Liver (tissue), 9 donors: Measurements from ENCODE around the gene C14orf180. TPM values are rescaled to one million over a fixed set of nuclear protein-coding genes. Genes with fewer than 3 reads are reported as not detected.

ENCODE experiments used
- DNase-seq: peaks from one replicate; pipeline ENCODE4 v3.0.0-alpha.2; 2017; ENCODE audit warnings: low spot score
- H3K27ac ChIP-seq, 2 donors: one replicate each; pipeline ENCODE4 v1.7.0; 2013; ENCODE audit warnings: inconsistent platforms in 2 of 2, low read length in 2 of 2, control low read depth in 1 of 2, low read depth in 1 of 2, mild to moderate bottlenecking in 1 of 2
- H3K27me3 ChIP-seq, 4 donors: one replicate each; pipeline versions ENCODE4 v1.6.1 to v1.7.0; 2013; ENCODE audit warnings: low read length in 3 of 4, inconsistent platforms in 1 of 4, mild to moderate bottlenecking in 1 of 4, moderate library complexity in 1 of 4; ENCODE audit not compliant: control insufficient read depth in 4 of 4, insufficient read depth in 4 of 4
- H3K36me3 ChIP-seq, 4 donors: one replicate each; pipeline versions ENCODE4 v1.6.1 to v1.7.0; 2013; ENCODE audit warnings: low read length in 3 of 4, mild to moderate bottlenecking in 3 of 4, low read depth in 1 of 4, moderate library complexity in 1 of 4; ENCODE audit not compliant: control insufficient read depth in 4 of 4, insufficient read depth in 3 of 4
- H3K4me1 ChIP-seq, 4 donors: one replicate each; pipeline versions ENCODE4 v1.6.1 to v1.7.0; 2013; ENCODE audit warnings: low read length in 3 of 4, mild to moderate bottlenecking in 3 of 4, moderate library complexity in 1 of 4; ENCODE audit not compliant: control insufficient read depth in 4 of 4, insufficient read depth in 4 of 4
- H3K4me3 ChIP-seq, 3 donors: one replicate each; pipeline versions ENCODE4 v1.6.1 to v1.7.0; 2013; ENCODE audit warnings: low read length in 3 of 3, control low read depth in 1 of 3, low read depth in 1 of 3, mild to moderate bottlenecking in 1 of 3
- H3K9ac ChIP-seq, 2 donors: one replicate each; pipeline ENCODE4 v1.7.0; 2013; ENCODE audit warnings: low read length in 2 of 2, mild to moderate bottlenecking in 2 of 2, moderate library complexity in 2 of 2, control low read depth in 1 of 2, low read depth in 1 of 2
- H3K9me3 ChIP-seq, 4 donors: one replicate each; pipeline versions ENCODE4 v1.6.1 to v1.7.0; 2013; ENCODE audit warnings: low read length in 3 of 4; ENCODE audit not compliant: control insufficient read depth in 4 of 4
- EGR1 ChIP-seq, 2 donors: IDR thresholded peaks; 2 replicates each; pipeline ENCODE4 v1.6.1; 2016 to 2018; ENCODE audit warnings: antibody characterized with exemption in 2 of 2, low read depth in 2 of 2
- FOXA1 ChIP-seq: IDR thresholded peaks from 2 replicates; pipeline ENCODE4 v1.6.1; 2016; ENCODE audit warnings: antibody characterized with exemption
- FOXA2 ChIP-seq: IDR thresholded peaks from 2 replicates; pipeline ENCODE4 v1.6.1; 2016; ENCODE audit warnings: antibody characterized with exemption
- GABPA ChIP-seq, 2 donors: IDR thresholded peaks in 1 of 2; conservative IDR thresholded peaks in 1 of 2; 2 replicates each; pipeline ENCODE4 v1.6.1; 2016; ENCODE audit warnings: antibody characterized with exemption in 2 of 2, mild to moderate bottlenecking in 1 of 2, moderate library complexity in 1 of 2
- HNF4A ChIP-seq, 2 donors: conservative IDR thresholded peaks; 2 replicates each; pipeline ENCODE4 v1.6.1; 2016; ENCODE audit warnings: antibody characterized with exemption in 2 of 2, mild to moderate bottlenecking in 2 of 2
- HNF4G ChIP-seq: IDR thresholded peaks from 2 replicates; pipeline ENCODE4 v1.6.1; 2016; ENCODE audit warnings: antibody characterized with exemption
- JUND ChIP-seq, 2 donors: IDR thresholded peaks; 2 replicates each; pipeline ENCODE4 v1.6.1; 2016; ENCODE audit warnings: antibody characterized with exemption in 2 of 2
- NR2F2 ChIP-seq: IDR thresholded peaks from 2 replicates; pipeline ENCODE4 v1.6.1; 2016; ENCODE audit warnings: antibody characterized with exemption
- RAD21 ChIP-seq, 2 donors: IDR thresholded peaks; 2 replicates each; pipeline ENCODE4 v1.6.1; 2016; ENCODE audit warnings: antibody characterized with exemption in 2 of 2, mild to moderate bottlenecking in 2 of 2
- RXRA ChIP-seq, 2 donors: IDR thresholded peaks; 2 replicates each; pipeline ENCODE4 v1.6.1; 2017 to 2018; ENCODE audit warnings: antibody characterized with exemption in 2 of 2, mild to moderate bottlenecking in 1 of 2
- SP1 ChIP-seq: IDR thresholded peaks from 2 replicates; pipeline ENCODE4 v1.6.1; 2018; ENCODE audit warnings: antibody characterized with exemption, mild to moderate bottlenecking
- TAF1 ChIP-seq: conservative IDR thresholded peaks from 2 replicates; pipeline ENCODE4 v1.6.1; 2016; ENCODE audit warnings: antibody characterized with exemption, mild to moderate bottlenecking
- YY1 ChIP-seq: IDR thresholded peaks from 2 replicates; pipeline ENCODE4 v1.6.1; 2016; ENCODE audit warnings: antibody characterized with exemption, mild to moderate bottlenecking
- WGBS: extraction: QIAGEN DNeasy Blood & Tissue Kit; methylation state at CpG from one replicate; pipeline ENCODE4 v1.1.7; 2013; 5-methylcytosine and 5-hydroxymethylcytosine counted together
- polyA plus RNA-seq, 2 donors: library from polyadenylated mRNA; stranded (reverse) in 1 of 2; unstranded in 1 of 2; fragments of 200-250 nt in 1 of 2; fragments of >200 nt in 1 of 2; fragmentation: Nextera tagmentation in 1 of 2; extraction: Ambion mirVana in 1 of 2; gene quantifications; one replicate each; pipeline versions ENCODE4 v1.2.1 to v1.2.3, GENCODE V29; 2013 to 2015
- total RNA-seq, 2 donors: library from RNA; depleted of rRNA; stranded (reverse); fragments of >200 nt; gene quantifications; one replicate each; pipeline ENCODE4 v1.2.3, GENCODE V29; 2014
- TF ChIP-seq, protein P1 (sequence below): IDR thresholded peaks from 2 replicates; pipeline ENCODE4 v1.6.1; 2016; ENCODE audit warnings: antibody characterized with exemption
- TF ChIP-seq, protein P2 (sequence below): fragments of 150-350 bp; IDR thresholded peaks from 2 replicates; pipeline ENCODE4 v1.5.1; 2017; ENCODE audit warnings: improper control_type of control experiment, low read depth, low read length; ENCODE audit not compliant: missing input control
- TF ChIP-seq, protein P3 (sequence below): IDR thresholded peaks from 2 replicates; pipeline ENCODE4 v1.6.1; 2016; ENCODE audit warnings: antibody characterized with exemption
- TF ChIP-seq, protein P4 (sequence below): IDR thresholded peaks from 2 replicates; pipeline ENCODE4 v1.6.1; 2016; ENCODE audit warnings: antibody characterized with exemption
- TF ChIP-seq, protein P5 (sequence below): IDR thresholded peaks from 2 replicates; pipeline ENCODE4 v1.6.1; 2016; ENCODE audit warnings: antibody characterized with exemption, mild to moderate bottlenecking
- donor health status: healthy.
- donor health status: healthy.
- donor health status: healthy.
- donor health status: healthy.
- donor health status: healthy.

The C14orf180 gene
- total and polyA plus RNA-seq, 4 donors: 0.09 to 4.0 (median 2.9) TPM

DNA sequence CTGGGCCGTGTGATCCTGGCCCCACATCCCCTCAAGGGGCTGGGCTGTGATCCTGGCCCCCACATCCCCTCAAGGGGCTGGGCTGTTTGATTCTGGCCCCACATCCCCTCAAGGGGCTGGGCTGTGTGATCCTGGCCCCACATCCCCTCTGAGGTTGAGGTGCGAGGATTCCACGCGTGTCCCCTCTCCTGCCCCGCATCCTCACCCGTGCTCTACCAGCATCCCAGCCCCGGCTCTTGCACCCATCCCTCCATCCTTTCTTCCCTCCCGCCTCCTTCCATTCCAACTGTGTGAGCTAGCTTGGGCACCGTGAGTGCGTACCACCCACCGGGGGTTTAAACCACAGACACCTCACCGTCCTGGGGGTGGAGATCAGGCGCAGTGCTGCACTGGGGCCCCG, 56.2 kb downstream of the C14orf180 start:
- WGBS: 86% methylated on average over 14 of the region's 14 CpGs
- H3K9ac ChIP-seq: no peak overlapping the region
- DNase-seq: no peak
- H3K4me3 ChIP-seq: no peak overlapping the region
- no peaks in the 10 kb centered on the region for H3K36me3 ChIP-seq
- H3K9me3 ChIP-seq: no peaks in the 10 kb centered on the region
- no peaks in the 10 kb centered on the region for H3K27me3 ChIP-seq
- TF ChIP-seq NR2F2 (no peak), EGR1 (IDR thresholded peaks at IDR 0.05; ENCODE audit: low read depth in 2 of 2) (no peak), RAD21 (IDR thresholded peaks at IDR 0.05) (no peak), HNF4A (conservative IDR thresholded peaks at IDR 0.05) (no peak), GABPA (IDR thresholded peaks at IDR 0.05 in 1 of 2, conservative IDR thresholded peaks at IDR 0.05 in 1 of 2) (no peak), JUND (IDR thresholded peaks at IDR 0.05) (no peak), RXRA (IDR thresholded peaks at IDR 0.05) (no peak), FOXA1 (no peak), SP1 (no peak), TAF1 (no peak), FOXA2 (no peak), HNF4G (no peak), YY1 (no peak)
- TF ChIP-seq, protein P1, sequence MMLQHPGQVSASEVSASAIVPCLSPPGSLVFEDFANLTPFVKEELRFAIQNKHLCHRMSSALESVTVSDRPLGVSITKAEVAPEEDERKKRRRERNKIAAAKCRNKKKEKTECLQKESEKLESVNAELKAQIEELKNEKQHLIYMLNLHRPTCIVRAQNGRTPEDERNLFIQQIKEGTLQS: no peak
- TF ChIP-seq, protein P2, sequence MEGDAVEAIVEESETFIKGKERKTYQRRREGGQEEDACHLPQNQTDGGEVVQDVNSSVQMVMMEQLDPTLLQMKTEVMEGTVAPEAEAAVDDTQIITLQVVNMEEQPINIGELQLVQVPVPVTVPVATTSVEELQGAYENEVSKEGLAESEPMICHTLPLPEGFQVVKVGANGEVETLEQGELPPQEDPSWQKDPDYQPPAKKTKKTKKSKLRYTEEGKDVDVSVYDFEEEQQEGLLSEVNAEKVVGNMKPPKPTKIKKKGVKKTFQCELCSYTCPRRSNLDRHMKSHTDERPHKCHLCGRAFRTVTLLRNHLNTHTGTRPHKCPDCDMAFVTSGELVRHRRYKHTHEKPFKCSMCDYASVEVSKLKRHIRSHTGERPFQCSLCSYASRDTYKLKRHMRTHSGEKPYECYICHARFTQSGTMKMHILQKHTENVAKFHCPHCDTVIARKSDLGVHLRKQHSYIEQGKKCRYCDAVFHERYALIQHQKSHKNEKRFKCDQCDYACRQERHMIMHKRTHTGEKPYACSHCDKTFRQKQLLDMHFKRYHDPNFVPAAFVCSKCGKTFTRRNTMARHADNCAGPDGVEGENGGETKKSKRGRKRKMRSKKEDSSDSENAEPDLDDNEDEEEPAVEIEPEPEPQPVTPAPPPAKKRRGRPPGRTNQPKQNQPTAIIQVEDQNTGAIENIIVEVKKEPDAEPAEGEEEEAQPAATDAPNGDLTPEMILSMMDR: no peak
- TF ChIP-seq, protein P3, sequence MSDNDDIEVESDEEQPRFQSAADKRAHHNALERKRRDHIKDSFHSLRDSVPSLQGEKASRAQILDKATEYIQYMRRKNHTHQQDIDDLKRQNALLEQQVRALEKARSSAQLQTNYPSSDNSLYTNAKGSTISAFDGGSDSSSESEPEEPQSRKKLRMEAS: no peak
- TF ChIP-seq, protein P4, sequence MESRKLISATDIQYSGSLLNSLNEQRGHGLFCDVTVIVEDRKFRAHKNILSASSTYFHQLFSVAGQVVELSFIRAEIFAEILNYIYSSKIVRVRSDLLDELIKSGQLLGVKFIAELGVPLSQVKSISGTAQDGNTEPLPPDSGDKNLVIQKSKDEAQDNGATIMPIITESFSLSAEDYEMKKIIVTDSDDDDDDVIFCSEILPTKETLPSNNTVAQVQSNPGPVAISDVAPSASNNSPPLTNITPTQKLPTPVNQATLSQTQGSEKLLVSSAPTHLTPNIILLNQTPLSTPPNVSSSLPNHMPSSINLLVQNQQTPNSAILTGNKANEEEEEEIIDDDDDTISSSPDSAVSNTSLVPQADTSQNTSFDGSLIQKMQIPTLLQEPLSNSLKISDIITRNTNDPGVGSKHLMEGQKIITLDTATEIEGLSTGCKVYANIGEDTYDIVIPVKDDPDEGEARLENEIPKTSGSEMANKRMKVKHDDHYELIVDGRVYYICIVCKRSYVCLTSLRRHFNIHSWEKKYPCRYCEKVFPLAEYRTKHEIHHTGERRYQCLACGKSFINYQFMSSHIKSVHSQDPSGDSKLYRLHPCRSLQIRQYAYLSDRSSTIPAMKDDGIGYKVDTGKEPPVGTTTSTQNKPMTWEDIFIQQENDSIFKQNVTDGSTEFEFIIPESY: no peak
- TF ChIP-seq, protein P5, sequence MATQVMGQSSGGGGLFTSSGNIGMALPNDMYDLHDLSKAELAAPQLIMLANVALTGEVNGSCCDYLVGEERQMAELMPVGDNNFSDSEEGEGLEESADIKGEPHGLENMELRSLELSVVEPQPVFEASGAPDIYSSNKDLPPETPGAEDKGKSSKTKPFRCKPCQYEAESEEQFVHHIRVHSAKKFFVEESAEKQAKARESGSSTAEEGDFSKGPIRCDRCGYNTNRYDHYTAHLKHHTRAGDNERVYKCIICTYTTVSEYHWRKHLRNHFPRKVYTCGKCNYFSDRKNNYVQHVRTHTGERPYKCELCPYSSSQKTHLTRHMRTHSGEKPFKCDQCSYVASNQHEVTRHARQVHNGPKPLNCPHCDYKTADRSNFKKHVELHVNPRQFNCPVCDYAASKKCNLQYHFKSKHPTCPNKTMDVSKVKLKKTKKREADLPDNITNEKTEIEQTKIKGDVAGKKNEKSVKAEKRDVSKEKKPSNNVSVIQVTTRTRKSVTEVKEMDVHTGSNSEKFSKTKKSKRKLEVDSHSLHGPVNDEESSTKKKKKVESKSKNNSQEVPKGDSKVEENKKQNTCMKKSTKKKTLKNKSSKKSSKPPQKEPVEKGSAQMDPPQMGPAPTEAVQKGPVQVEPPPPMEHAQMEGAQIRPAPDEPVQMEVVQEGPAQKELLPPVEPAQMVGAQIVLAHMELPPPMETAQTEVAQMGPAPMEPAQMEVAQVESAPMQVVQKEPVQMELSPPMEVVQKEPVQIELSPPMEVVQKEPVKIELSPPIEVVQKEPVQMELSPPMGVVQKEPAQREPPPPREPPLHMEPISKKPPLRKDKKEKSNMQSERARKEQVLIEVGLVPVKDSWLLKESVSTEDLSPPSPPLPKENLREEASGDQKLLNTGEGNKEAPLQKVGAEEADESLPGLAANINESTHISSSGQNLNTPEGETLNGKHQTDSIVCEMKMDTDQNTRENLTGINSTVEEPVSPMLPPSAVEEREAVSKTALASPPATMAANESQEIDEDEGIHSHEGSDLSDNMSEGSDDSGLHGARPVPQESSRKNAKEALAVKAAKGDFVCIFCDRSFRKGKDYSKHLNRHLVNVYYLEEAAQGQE: no peak
- peaks cover 0 to 12% (median 3%) of the 10 kb centered on the region in 4 donors for H3K4me1 ChIP-seq
- H3K27ac ChIP-seq: no peak overlapping the region
